HG03571 (cell line): Measurements from ENCODE around the gene SLC45A1.

Experiments
- ATAC-seq: cut with Tn5 transposase; IDR thresholded peaks from one replicate; pipeline ENCODE4 v1.9.1; 2021; ENCODE audit not compliant: unreplicated experiment

The SLC45A1 gene

GRCh38 chr1:8352471-8352845 lies 34.5 kb downstream of the SLC45A1 start:
- no peak for ATAC-seq

GRCh38 chr1:8352886-8353785 lies 35.2 kb downstream of the SLC45A1 start:
- ATAC-seq = no peak

- no peak for ATAC-seq
Observed at GRCh38 chr1:8354038-8354437, 36.1 kb downstream of the SLC45A1 start.

GRCh38 chr1:8355439-8356255 lies 37.7 kb downstream of the SLC45A1 start:
- no peak for ATAC-seq

- no peak for ATAC-seq
Observed at GRCh38 chr1:8356256-8357209, 38.6 kb downstream of the SLC45A1 start.

- ATAC-seq = no peak
Observed at GRCh38 chr1:8357329-8358101, 39.6 kb downstream of the SLC45A1 start.

GRCh38 chr1:8358241-8358896 lies 40.5 kb downstream of the SLC45A1 start:
- no peak for ATAC-seq

- ATAC-seq = no peak
Observed at GRCh38 chr1:8358897-8359616, 41.1 kb downstream of the SLC45A1 start.

- no peak for ATAC-seq
Observed at GRCh38 chr1:8359617-8360481, 41.9 kb downstream of the SLC45A1 start.

- no peak for ATAC-seq
Observed at GRCh38 chr1:8360493-8361197, 42.7 kb downstream of the SLC45A1 start.

- ATAC-seq = no peak
Observed at GRCh38 chr1:8361198-8361849, 43.4 kb downstream of the SLC45A1 start.

GRCh38 chr1:8362701-8363101 lies 44.8 kb downstream of the SLC45A1 start:
- no peak for ATAC-seq

- ATAC-seq = no peak
Observed at GRCh38 chr1:8363186-8363766, 45.4 kb downstream of the SLC45A1 start.

- no peak for ATAC-seq
Observed at GRCh38 chr1:8363767-8364301, 45.9 kb downstream of the SLC45A1 start.

GRCh38 chr1:8364528-8365442 lies 46.9 kb downstream of the SLC45A1 start:
- ATAC-seq = no peak
